SW 1271 (cell line): ENCODE results near the gene WNT2.
"Not testable (repeated sequence)": the region's sequence is repeated elsewhere in the genome, so short reads cannot be mapped to it uniquely, and the experiment has no call there.

ENCODE experiments used
- DNase-seq, 2 experiments: peaks; one replicate each; lab custom pipeline; 2025; lab: John Stamatoyannopoulos, UW

Gene WNT2

DNA sequence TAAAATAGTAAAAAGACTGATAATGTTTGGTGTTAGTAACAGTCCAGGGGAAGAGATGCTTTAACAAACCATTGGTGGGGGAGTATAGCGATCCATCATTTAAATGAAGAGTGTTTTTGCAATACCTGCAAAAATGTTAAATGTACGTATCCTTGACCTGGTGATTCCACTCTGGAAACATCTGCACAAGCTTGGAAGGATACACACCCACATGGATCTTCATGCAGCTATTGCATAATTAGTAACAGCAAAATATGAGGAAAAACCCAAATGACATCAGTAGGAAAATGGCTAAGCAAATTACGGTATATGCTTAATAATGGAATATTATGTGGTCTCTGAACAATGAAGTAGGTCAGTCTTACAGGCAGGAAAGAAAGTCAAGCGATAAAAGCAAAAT is 20.5 kb downstream of the WNT2 start:
- no peak for DNase-seq

DNA sequence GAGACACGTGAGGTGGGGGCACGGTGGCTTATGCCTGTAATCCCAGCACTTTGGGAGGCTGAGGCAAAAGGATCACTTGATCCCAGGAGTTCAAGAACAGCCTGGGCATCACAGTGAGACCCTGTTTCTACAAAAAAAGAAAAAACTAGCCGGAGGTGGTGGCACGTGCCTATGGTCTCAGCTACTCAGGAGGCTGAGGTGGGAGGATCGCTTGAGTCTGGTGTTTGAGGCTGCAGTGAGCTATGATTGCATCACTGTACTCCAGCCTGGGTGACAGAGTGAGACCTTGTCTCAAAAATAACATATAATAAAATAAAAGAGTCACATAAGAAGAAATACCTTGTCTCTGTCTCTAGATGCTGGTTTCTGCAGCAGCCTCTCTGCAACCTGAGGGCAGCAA is 22.4 kb downstream of the WNT2 start:
- DNase-seq = not testable (repeated sequence)

DNA sequence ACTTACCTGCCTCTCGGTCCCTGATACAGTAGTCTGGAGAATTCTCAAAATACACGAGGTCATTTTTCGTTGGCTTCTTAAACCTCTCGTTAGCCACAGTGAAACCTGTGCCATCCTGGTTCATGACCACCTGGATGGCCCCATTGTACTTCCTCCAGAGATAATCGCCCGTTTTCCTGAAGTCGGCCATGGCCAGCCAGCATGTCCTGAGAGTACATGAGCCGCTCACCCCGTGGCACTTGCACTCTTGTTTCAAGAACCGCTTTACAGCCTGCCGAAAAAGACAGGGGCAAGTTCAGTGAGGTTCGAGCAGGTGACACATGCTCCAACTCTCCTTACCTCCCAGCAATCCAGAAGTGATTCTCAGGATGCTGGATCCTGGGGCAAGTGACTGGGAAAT is 25.3 kb downstream of the WNT2 start:
- no peak for DNase-seq

DNA sequence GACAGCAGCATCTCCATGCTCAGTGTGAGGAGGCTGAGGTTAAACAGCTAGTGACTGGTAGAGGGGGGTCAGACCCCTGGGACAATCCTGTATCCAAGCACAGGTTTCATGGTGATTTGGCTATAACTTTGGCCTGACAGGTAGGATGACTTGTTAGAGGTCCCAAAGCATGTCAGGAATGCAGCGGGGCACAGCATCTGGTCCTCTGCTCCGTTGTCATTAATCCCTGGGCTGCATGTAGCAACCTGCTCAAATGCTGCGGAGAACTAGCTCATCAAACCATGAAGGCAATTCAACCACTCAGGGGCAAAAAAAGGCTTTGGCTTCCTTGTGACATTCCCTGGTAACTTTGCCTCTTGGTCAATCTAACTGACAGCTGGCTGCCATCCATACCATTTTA is 26.8 kb downstream of the WNT2 start:
- DNase-seq = no peak

DNA sequence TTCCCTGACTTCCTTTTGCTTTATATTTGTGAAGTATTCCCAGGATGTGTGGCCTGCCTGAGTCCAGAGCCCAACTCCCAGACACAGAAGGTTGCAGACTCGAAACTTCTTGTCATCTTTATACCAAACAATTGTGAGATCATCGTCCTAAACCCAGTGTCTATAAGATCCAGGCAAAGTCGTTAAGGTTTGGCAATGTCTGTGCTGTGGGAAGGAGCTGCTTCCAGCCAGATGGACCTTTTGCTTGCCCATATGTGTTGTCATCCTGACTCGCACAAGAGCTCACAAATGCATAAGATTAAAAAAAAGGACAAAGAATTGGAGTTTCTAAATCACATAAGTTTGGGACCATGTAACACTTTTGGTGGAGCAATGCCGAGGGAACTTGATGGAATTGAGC is 37.0 kb downstream of the WNT2 start:
- no peak for DNase-seq

DNA sequence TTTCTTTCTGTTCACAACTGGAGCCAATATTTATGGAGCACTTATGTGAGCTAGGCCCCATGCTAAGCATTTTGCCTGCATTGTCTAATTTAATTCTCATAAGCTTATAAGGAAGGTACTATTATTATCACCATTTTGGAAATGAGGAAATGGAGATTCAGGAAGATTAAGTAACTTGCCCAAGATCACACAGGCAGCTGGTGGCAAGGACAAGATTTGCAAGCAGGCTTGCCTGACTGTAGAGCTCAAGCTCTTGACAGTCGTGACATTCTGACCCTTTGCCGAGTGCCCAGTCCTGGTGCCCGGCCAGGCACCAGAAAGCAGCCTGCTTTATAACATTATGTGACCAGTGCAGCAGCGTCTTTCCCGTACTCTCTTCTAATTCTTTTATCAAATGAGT is 38.2 kb downstream of the WNT2 start:
- DNase-seq = no peak

DNA sequence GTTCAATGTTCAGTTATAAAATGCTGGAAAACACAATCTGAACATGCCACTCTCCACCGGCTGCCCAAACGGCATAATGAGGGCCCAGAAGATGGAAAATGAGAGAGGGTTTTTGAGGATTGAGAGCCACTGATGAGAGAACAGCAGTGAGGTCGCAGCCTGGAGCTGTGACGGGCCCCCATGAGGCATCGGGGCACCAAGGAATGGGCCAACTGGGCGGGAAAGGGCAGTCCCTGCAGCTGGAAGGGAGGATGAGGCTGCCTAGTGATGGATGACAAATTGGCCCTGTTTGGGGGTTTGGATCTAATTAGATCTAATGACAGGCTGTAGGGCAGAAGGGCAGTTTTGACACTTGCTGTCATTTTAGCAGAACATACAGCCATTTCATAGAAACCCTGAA is 39.1 kb downstream of the WNT2 start:
- no peak for DNase-seq

DNA sequence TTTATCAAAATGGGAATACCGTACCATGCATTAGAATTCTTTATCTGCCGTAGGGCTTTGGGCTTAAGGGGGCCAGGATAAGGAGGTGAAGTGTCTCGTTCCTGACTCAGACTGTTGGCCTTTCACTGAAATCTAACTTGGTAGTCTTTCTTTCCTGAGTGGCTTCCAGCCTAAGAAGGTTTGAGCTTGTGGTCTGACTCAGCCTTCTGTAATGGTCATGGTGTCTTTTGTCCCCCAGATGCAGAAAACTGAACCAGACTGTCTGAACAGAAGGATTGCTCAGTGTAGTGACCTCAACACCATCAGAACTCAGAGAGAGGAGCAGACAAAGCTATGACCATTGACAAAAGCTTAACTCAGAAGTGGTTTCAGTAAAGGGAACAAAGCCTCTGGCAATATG is 39.5 kb downstream of the WNT2 start:
- no peak for DNase-seq

DNA sequence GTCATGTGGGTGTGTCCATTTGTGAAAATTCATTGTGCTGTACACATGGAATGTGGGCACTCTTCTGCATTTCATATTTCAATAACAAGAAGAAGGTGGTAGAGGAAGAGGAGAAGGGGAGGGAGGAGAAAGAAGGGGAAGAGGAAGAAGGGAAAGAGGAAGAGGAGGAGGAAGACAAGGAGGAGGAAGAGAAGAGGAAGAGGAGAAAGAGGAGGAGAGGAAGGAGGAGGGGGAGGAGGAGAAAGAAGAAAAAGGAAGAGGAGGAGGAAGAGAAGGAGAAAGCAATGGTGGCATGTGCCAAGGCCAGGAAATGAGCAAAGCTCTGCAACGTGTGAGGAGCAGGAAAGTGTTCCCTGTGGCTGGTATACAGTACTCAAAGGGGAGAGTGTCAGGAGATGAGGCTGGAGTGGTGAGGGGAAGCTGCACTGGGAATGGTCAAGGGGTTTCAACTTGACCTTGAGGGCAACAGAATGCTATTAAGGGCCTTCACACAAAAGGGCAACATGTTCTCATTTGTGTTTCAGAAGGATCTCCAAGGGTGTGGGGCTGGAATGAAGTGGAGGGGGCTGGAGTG is 40.5 kb downstream of the WNT2 start:
- no peak for DNase-seq

DNA sequence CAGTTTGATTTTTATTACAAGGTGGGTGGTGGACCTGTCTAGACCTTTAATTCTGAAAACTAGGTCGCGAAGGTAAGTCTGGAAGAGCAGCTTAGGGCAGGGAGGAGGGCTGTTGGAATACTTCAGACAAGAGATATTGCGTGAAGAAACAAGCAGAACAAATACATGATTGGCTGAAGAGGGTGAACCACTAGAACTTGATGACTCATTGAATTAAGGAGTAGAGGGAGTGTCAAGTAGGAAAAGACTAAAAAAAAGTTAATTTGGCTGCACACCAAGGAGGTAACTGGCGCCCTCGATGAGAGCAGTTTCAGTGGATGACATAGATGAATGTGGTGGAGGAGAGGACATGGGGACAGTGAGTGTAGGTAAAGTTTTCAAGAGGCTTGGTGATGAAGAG is 41.3 kb downstream of the WNT2 start:
- DNase-seq = no peak

DNA sequence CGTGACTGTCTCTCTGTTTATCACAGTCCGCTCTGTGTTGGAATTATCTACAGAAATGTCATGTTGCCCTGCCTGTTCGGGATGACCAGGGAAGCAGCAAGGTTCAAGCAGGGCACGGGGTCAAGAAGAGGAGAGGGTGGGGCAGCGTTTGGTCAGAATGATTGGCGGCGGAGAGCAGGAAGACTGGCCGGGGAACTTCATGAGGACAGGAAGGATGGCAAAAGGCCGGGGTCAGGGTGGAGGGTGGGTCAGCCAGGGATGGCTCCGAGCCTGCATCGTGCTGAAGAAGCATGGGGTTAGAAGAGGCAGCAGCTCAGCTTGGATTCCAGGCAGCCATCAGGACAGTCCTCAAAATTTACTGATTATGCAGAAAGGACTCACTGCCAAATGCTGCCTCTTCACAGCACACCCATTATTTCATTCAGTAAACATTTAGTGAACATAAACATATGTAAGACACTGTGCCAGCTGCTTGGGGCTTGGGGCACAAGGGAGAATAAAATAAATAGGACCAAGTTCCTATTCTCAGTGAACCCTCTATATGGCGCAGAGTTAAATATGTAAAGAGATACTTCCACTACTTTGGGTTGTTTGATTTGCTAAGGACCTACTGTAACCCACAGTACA is 42.8 kb downstream of the WNT2 start:
- no peak for DNase-seq

DNA sequence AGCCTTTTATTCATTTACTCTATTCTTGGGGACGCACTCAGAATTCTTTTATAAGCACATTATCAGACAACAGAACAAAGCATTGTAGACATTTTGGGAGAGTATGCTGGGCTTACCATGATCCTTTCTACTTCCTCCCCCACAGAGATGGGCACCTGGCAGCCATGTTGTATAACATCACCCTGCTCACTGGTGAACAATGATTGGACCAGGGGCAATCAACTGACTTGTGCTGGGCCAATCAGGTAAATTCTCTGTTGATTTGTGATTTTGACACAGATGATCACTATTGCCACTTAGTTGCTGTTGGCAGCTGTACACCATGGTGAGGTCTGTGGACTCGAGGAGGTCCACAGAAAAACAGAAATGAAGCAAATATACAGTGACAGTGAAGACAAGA is 43.7 kb downstream of the WNT2 start:
- DNase-seq = no peak

DNA sequence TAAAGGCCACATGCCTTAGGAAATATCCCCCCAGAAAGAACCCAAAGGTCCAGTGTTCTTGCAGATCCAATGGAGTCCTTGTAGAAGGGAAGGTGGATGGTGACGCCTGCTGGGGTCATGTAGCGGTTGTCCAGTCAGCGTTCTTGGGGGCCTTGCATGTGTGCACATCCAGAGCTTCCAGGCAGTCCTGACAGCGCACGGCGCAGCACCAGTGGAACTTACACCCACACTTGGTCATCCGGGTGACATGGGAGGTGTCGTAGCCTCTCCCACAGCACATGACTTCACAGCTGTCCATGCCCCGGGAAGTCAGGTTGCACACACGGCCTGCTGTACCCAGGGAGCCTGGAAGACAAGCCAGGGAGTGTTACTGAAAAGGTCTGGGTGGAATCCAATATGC is 44.8 kb downstream of the WNT2 start:
- DNase-seq = no peak

DNA sequence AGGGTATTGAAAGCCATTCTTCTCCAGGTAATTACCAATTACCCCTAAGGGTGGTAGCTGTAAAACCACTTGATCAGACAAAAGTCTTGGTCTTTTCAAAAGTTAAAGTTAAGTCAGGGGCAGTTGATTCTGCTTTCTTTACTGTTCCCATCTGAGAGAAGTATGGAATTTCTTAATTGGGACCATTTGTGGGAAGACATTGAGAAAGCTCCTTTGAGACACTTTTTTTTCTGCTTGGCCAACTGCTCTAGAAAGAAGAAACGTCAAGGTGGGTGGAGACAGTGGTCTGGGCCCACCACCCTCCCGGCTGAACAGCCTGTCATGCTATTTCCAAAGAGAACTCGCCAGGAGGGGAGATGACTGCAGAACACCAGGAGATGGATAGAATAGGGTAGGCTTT is 45.3 kb downstream of the WNT2 start:
- DNase-seq = no peak

DNA sequence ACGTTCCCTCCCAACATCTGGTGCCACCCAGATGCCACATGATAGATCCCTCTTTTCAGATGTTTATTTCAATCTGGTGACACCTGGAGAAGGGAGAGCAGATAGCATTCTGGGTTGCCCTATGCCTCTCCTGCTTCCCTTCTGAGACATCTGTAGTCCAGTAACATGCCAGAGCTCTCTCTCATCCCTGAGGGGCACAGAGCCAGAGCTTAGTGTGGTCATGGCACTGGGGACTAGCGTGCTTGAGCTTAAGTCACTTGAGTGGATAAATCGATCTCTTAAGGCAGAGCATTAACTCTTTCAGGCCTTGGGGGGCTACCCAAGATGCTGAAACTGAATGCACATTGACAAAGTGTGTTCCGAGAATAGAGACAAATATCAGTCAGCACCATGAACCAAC is 47.9 kb downstream of the WNT2 start:
- DNase-seq = no peak

DNA sequence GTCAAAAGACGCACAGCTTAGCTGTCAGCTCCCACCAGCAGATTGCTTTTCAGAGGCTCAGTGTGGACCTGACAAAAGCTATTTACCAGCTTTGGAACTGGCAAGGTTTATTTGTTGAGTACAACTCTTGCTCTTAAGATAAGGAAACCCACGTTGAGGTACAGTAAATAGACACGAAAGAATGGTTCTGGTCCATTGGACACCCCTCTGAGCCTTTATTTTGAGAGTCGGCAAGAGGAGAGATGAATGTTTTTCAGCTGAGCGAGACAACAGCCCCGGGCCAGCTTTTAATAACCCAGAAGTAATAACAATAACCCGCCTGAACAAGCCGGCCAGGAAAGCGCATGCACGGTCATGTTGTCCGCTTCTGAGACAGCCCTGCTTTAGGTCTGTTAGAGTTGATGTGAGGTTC is 49.0 kb downstream of the WNT2 start:
- DNase-seq = no peak

DNA sequence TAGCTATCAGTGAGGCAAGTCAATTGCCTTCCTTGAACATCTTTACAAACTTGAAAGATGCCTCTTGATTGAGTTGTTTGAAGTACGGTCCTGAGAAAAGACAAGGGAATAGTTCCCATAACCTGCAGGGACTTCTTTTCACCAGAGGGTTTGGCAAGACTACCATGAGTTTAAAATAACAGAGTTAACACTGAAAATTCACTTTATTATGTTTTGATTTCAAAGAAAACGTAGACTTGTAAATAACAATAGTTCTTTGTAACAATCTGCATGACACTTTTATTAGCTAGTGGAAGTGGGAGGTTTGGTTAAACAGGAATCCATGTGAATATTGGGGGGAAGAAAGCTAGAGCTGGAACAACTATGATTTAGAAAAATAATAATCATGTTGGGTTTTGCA is 49.5 kb downstream of the WNT2 start:
- no peak for DNase-seq

DNA sequence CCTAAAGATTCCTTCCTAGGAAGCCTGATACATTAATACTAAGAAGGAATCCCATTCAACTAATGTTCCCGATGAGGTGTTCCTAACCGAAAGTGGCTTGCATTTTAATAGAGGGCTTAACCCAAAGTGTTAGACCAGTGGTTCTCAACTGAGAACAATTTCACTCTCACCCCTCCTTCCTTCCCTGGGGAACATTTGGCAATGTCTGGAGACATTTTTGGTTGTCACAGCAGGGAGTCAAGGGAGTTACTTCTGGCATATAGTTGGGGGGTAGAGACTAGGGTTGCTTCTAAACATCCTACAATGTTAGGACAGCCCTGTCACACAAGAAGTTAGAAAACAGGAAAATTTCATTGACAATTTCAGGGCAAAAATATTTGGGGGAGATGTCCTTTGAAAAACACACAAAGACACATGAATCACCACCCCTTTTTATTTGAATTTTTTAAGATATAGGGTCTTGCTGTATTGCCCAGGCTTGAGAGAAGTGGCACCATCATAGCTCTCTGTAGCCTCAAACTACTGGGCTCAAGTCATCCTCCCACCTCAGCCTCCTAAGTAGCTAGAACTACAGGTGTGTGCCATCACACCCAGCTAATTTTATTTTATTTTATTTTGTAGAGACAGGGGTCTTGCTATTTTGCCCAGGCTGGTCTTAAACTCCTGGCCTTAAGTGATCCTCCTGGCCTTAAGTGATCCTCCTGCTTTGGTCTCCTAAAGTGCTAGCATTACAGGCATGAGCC is 50.7 kb downstream of the WNT2 start:
- DNase-seq = no peak

DNA sequence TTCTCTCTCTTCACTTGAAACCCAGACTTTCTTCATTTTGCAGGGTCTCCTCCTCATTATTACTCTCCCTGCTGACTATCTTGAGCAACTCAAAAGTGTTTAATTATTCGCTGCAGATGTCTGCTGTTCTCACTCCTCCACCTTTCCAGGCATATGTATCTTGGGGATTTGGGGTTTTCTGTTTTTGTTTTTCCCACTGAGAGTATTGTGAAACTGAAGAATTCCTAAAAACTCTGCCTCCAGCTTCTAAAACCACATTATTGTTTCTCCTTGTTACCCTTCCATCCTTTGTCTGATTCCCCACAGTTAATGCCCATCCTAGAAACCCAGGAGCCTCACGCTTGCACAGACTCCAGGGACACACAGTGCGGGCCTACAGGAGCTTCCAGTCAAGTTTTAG is 51.3 kb downstream of the WNT2 start:
- no peak for DNase-seq

DNA sequence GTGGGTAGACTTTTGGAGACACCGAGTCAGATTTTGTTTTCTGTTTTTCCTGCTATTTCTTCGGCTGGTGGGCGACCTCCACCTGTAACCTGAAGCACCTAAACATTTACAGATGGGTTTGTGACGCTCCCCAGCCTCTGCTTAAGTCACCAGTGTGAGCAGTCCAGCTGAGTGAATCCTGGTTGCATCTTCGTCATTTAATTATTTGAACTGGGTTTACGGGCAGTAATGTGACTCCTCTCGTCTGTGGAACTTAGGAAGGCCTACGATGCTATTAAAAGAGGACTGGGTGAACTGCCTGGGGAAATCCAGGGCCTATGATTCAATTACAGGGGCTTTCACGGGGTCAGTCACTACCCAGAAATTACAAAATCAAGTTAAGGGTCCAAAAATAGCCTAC is 52.5 kb downstream of the WNT2 start:
- no peak for DNase-seq

DNA sequence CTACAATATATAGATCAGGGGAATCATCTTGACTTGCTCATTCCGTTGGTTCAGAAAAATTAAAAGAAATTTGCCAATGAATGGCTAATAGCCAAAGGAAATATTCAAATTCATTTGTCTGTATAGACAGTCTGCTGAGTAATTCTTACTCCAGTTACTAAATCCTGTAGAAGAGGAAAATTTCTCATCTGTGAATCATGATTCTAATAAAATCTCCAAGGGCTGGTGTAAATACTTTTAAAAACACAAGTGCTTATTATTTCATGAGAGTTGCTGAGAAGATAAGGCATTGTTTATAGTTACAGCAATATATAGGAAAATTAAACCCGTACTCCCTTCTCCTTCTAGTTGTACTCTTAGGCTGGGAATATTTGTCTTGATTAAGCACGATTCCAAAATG is 53.0 kb downstream of the WNT2 start:
- DNase-seq = no peak

DNA sequence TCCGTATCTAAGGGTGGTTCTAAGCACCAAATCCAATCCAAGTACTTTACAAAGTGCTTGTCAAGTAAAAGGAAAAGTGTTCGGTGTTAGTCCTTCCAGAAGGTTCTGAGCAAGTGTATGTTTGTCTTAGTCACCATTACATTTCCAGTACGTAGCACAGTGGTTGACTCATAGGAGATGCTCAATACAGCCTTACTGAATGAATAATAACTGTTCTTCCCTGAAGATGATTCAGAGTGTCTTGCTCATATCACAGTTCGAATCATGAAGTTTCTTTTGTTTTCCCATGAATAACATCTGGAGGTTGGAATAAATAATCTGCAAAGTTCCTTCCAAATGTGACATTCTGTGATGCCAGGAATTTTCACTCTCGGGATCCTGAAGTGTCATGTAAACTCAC is 53.4 kb downstream of the WNT2 start:
- peak; percentile 37 to 53 for DNase-seq

DNA sequence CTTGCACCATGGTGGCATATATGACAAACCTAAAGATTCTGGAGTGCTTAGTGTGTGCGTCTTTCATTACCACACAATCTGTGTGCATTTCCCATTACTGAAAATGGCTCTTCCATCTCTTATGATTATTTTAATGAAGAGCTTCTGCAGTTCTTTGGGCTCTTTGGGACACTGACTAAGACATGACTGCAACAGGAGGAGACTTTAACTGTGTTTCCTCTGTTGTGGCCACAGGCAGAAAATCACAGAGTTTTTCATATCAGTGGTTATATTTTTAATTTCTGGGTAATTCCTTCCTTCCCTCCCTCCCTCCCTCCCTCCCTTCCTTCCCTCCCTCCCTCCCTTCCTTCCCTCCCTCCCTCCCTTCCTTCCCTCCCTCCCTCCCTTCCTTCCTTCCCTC is 58.1 kb downstream of the WNT2 start:
- no peak for DNase-seq

DNA sequence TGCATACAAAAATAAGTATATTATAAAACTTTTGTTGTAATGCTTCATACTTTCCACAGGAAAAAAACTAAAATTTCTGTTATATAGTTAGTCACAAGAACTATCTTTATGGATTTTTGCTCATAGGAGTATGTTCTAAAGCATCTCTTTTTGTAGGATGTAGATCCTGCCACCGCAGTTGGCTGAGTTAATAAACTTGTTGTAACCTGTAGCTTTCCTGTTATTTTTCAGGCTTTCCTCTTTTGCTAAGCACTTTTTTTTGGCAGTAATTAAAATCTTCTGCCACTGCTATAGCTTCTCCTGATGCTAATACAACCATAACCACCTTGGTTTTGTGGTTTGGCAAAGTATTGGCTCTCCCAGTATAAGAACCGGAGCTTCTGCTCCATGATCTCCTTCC is 60.3 kb downstream of the WNT2 start:
- no peak for DNase-seq
